ENCODE results near the gene SCO2.

Gene SCO2

GRCh38 chr22:50526108-50526833 is 873 bp upstream of the SCO2 start:
- ChIA-PET POLR2A (interaction anchor here (0.7 to 3.0 kb wide), 14 partner anchors 10 to 221 kb away, joined by 3 to 25 read pairs (median 4); partner anchors contain the start of genes CHKB, KLHDC7B, LMF2 and NCAPH2), CTCF (interaction anchor here (0.7 to 3.3 kb wide), 37 partner anchors 9 to 332 kb away, joined by 3 to 33 read pairs (median 6); partner anchors contain the start of genes ARSA, CHKB, KLHDC7B and LMF2)
- H3K4me3 ChIP-seq (ENCODE audit: low read depth, low read length): peak overlapping the region; percentile 80
- TF ChIP-seq CTCF (IDR thresholded peaks at IDR 0.05; ENCODE audit: insufficient read depth, low read length, missing control alignments): peak; percentile 69
- DNase-seq (ENCODE audit: low read depth, low spot score): no peak

GRCh38 chr22:50525858-50526107 is 385 bp upstream of the SCO2 start:
- DNase-seq (ENCODE audit: low read depth, low spot score): no peak
- ChIA-PET CTCF (interaction anchor here (0.6 to 2.9 kb wide), 37 partner anchors 9 to 332 kb away, joined by 3 to 33 read pairs (median 5); partner anchors contain the start of genes ARSA, CHKB, KLHDC7B and LMF2), POLR2A (interaction anchor here (0.7 to 3.0 kb wide), 17 partner anchors 10 to 220 kb away, joined by 3 to 25 read pairs (median 4); partner anchors contain the start of genes CHKB, KLHDC7B, LMF2 and MIOX)
- peak overlapping the region; percentile 80 for H3K4me3 ChIP-seq (ENCODE audit: low read depth, low read length)
- TF ChIP-seq CTCF (IDR thresholded peaks at IDR 0.05; ENCODE audit: insufficient read depth, low read length, missing control alignments): no peak

- TF ChIP-seq CTCF (IDR thresholded peaks at IDR 0.05; ENCODE audit: insufficient read depth, low read length, missing control alignments): no peak
- H3K4me3 ChIP-seq (ENCODE audit: low read depth, low read length): peak overlapping the region; percentile 80
- no peak for DNase-seq (ENCODE audit: low read depth, low spot score)
- ChIA-PET CTCF (interaction anchor here (0.8 to 2.9 kb wide), 9 partner anchors 10 to 182 kb away, joined by 3 to 33 read pairs (median 8); partner anchors contain the start of genes KLHDC7B and LMF2), POLR2A (interaction anchor here (0.9 to 3.0 kb wide), 6 partner anchors 10 to 96 kb away, joined by 4 to 25 read pairs (median 8); partner anchors contain the start of genes LMF2, MIOX and NCAPH2)
Observed at GRCh38 chr22:50524676-50525103, 708 bp downstream of the SCO2 start.

- DNase-seq (ENCODE audit: low read depth, low spot score): no peak
- H3K4me3 ChIP-seq (ENCODE audit: low read depth, low read length): peak overlapping the region; percentile 80
- TF ChIP-seq CTCF (IDR thresholded peaks at IDR 0.05; ENCODE audit: insufficient read depth, low read length, missing control alignments): no peak
- POLR2A ChIA-PET: interaction anchor here (1.3 to 3.0 kb wide), 4 partner anchors 9 to 54 kb away, joined by 4 to 25 read pairs (median 8); partner anchors contain the start of genes LMF2 and NCAPH2
- CTCF ChIA-PET: interaction anchor here (0.8 to 2.9 kb wide), 4 partner anchors 9 to 96 kb away, joined by 3 to 33 read pairs (median 11); partner anchors contain the start of gene LMF2
Observed at GRCh38 chr22:50523806-50524675, 1.4 kb downstream of the SCO2 start.

GRCh38 chr22:50523458-50523805 is 2.0 kb downstream of the SCO2 start:
- POLR2A ChIA-PET: interaction anchor here (3.0 kb wide), 1 partner anchor 15 kb away, joined by 25 read pairs; the partner anchor contains the start of genes LMF2 and NCAPH2
- no peak for DNase-seq (ENCODE audit: low read depth, low spot score)
- H3K4me3 ChIP-seq (ENCODE audit: low read depth, low read length): no peak overlapping the region
- no peak for TF ChIP-seq CTCF (IDR thresholded peaks at IDR 0.05; ENCODE audit: insufficient read depth, low read length, missing control alignments)
- CTCF ChIA-PET: interaction anchor here (1.5 kb wide), 1 partner anchor 16 kb away, joined by 4 read pairs; the partner anchor contains the start of gene LMF2

Data from AG04449 (cell line).